NCI-H460 (cell line): ENCODE data around the gene NAA80. TPM values are rescaled to one million over a fixed set of nuclear protein-coding genes. Genes with fewer than 3 reads are reported as not detected.

Source experiments
- DNase-seq: peaks from one replicate; pipeline ENCODE4 v3.0.0-alpha.2; 2016; ENCODE audit warnings: low read depth; ENCODE audit errors: extremely low read depth
- total RNA-seq: library from RNA; depleted of rRNA; stranded (reverse); fragments of >200 nt; shearing (Covaris generic); gene quantifications from 2 replicates; pipeline ENCODE4 v1.2.3, GENCODE V29; 2014

NAA80 gene
- total RNA-seq, 1 experiment from 2014 or later = 7.6 TPM

DNA sequence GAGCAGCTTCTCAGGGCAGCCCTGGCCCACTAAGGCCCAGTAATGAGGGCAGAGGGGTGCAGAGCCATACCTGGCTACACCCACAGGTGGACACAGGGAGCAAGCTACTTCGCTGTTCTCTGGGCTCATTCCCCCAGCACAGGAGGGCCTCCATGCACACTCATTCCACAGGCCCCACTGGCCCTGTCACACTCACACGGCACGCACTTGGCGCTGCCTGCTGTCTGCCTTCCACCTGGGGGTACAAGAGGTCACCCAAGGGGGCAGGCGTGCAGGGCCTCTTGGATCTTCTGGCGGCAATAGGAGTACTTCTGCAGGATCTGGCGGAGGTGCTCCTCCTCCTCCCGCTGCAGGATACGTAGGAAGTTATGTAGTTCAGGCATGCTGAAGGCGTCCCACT, 31.1 kb upstream of the NAA80 start:
- DNase-seq = no peak

DNA sequence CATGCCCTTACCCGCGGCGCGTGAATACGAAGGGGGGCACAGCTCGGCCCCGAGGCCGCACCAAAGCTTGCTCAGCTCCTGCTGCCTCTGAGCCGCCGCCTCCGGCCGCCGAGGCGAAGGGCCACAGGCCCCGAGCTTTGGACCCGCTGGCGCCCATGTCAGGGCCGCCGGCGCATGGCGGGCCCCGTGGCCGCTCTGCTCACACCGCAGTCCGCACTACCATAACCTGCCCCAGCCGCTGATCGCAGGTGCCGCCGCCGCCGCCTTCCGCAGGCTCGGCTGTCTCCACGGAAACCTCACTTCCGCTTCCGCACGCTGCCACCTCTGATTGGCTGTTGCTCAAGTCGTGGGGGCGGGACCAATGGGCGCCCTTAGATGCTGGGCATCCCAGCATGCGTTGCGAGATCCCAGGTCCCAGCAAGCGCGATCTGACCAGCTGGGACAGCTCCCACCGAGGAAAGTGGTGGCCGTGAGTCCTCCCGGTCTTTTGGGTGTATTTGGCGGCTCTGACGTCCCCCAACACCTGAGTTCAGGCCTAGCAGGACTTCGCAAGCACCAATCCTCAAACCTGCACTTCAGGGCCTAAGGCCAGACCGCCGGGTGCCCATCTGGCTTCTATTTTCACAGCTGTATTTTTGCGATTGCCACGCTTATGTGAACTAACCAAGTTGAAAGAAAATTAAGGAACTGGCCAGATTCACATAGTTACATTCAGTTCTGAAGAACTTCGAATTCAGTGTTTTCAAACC, 28.9 kb upstream of the NAA80 start, which contains the start of gene TUSC2:
Gene TUSC2, minus strand, starts transcription at position 281 of the 749 bp plus-strand sequence. Its CDS starts 124 bp downstream, at position 157.
- peak; percentile 94 for DNase-seq

DNA sequence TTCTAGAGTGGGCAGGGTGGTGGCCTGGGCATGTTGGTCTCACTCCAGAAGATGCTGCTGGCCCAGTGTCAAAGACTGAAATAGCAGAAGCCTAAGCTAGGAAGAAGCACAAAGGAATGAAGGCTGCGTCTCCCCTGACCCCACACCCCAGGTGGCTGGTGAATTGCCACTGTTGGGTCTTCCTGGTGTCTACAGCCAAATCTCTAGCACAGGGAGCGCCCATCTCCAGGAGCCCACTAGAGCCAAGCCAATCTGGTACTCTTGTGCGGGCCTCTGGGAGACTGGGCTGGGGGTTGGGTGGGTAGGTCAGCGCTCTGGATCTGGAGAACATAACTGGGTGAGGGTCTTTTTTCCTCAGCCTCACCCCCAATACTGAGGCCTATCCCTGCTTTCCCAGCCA, 27.9 kb upstream of the NAA80 start:
- no peak for DNase-seq

DNA sequence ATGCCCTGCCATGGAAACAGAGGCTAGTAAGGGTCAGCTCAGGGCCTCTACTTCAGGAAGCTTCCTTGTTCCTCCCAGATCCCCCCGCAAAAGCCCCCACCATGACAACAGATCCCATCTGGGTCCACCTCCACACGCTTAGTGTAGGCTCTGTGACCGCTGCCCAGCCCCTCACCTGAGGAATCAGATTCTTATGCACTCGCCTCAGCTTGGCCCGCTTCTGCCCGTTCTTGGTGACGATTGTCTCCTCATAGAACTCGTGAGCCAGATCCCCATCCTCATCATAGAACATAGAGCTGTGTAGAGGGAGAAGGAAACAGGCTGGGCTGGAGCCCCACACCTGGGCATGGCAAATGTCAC, 27.0 kb upstream of the NAA80 start:
- DNase-seq = no peak

DNA sequence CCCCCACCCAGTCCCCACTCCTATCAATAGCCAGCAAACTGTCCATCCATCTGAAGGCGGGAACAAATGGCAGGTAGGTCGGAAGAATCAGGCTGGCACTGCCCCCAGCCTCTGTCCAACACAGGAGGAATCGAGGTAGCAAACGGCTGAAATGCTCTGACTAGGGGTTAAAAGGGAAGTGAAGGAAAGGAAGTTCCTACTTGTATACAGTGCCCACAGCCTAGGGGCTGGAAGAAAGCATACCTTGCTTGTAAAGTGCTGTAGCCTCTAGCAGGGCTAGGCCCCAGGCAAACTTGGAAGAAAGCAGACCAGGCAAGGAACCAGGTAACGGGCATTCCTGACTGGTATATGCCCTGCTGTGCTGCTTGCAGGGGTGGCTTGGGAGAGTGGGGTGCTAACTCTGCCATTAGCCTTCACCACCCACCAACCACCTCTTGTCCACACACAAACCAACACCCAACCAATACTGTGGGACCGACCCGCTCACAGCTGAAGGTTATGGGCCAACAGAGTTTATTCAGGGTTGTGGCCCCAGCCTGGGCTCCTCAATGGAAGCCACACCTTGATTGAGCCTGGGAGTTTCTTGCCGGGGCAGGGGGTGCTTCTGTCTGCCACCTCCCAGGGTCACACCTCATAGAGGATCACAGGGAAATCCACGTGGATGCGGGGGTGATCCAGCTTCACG, 26.4 kb upstream of the NAA80 start:
- DNase-seq = no peak

DNA sequence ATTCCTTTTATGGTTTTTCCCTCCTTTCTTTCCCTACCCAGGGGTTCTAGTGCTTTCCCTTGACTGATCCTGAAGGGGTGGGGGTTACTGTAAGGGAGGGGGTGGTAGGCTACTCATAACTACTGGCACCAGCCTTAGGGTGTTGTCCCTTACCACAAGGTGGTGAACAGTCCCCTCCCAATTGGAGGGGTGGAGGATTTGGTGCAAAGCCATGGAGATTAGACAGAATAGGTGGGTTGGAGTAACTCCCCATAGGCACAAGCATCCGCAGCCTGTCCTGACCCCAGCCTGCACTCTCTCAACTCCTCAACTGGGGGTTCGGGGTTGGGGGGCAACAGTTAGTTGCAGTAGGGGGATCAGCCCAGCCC, 25.9 kb upstream of the NAA80 start:
- DNase-seq = no peak

DNA sequence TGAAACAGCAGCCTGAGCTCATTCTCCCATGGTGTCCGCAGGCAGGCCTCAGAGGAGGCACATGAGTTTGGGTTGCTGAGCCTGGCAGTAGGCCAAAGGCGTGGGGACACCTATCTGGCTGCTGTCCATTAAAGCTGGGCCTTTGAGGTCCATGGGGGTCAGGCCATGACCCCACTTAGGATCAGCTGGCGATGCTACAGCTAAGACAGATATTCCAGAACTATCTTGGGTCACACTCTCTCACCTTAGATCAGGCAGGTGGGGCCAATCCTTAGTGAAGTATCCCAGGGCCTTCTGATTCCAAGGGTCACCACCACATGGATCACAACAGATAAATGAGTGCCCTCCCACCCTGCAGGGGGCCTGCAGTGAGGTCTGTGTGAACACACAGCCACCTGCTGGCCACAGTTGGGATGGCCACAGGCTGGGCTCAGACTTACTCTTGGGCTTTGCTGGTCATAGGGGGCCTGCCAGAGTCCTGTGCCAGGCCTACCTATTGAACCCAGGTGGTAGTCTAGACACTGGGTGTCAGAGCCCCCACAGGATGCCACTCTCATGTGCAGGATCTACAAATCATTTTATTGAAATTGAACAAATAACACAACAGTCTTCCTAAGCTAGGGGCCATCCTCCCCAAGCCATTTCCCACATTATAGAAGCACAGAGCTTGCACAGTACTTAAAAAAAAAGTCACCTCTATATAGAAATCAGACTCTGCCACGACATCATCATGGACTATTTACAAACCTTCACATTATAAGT, 25.3 kb upstream of the NAA80 start:
- peak; percentile 54 for DNase-seq

DNA sequence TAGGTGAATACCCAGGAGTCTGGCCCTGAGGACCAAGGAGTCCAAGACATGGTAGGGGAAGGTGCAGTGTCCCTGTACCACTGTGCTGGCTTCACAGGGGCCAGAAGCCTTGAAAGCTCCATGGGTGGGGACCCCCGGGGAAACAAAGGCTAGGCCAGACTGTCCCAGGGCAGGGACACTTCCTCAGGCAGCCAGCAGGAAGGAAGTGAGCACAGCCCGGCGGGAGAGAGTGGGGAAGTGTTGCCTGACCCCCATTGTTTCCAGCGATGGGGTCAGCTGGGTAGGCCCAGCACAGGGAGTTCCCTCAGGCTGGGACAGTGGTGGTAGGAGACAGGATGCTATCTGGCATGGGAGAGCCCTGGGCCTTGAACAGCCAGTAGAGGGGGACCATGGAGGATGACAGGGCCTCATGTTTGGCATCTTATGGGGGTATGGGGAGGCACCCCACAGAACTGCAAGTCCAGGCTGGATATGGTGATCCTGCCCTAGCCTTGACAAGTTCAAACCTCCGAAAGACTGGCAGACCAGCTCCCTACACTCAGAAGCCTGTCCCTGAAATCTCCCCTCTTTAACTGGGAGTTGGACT, 24.5 kb upstream of the NAA80 start:
- no peak for DNase-seq

DNA sequence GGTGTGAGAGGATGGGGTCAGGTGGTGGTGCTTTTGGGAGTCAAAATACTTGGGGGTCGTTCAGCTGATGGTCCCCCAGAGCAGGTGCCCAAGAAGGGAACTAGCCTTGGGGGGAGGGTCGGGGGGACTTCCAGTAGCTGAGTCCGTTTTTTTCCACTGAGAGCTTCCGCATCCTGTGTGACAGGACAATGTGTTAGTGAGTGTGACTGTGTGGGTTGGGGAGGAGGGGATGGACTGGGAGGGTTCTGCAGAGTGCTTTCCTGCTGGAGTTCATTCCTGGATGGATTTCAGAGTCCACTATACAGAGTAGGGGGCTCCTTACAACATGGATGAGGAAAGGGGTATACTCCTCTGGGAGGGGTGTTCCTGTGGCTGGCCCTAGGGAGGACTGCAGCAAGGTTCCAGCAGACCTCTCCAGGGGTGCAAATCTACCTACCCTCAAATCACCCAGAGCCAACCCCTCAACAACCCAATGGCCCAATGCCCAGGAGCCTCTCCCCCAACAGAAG, 23.9 kb upstream of the NAA80 start:
- no peak for DNase-seq

DNA sequence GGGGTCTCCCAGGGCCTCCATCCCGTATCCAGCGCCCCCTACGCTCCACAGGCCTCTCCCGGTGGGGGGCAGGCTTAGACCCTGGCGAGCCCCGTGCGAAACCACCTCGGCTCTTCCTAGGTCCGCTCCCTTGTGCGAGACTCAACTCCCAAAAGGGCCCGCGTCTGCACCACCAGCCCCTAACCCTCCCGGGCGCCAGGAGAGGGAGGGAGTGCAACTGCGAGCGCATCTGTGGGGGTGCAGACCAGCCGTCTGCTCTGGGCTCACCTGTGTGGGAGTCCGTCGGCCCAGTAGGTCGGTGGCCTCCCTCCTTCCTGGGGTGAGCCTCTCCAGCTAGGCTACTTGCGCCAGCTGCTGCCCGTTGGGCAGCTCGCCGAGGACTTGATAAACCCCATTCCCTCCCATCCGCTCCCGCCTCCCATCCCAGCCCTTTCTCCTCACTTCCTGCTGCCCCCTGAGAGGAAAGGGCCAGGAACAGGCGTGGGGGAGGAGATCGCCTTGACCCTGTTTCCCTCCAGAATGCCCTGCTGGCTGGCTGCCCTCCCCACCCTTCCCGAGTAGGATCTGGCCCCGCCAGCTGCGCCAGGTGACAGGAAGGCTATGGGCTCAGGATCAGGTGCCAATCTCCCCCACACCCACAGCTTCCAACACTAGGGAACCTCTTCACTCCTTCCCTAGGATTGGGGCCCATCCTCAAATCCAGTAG, 23.3 kb upstream of the NAA80 start, which contains the start of gene HYAL2:
Gene HYAL2, minus strand, starts transcription at position 360 of the 706 bp plus-strand sequence. CDS start 2,256 bp downstream, outside the sequence.
- no peak for DNase-seq

DNA sequence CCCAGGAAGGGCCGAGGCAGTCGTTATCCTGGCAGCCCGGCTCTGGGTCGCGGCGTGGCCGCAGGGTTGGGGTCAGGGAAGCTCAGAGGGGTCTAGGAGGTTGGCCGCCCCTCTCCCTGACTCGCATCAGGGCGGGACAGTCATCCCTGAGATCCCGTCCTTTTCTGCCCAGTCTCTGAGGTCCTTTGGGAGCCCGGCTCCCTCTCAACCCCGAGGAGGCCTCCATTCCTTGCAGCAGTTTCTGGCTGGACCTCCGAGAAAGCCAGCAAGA, 22.8 kb upstream of the NAA80 start:
- DNase-seq = no peak

DNA sequence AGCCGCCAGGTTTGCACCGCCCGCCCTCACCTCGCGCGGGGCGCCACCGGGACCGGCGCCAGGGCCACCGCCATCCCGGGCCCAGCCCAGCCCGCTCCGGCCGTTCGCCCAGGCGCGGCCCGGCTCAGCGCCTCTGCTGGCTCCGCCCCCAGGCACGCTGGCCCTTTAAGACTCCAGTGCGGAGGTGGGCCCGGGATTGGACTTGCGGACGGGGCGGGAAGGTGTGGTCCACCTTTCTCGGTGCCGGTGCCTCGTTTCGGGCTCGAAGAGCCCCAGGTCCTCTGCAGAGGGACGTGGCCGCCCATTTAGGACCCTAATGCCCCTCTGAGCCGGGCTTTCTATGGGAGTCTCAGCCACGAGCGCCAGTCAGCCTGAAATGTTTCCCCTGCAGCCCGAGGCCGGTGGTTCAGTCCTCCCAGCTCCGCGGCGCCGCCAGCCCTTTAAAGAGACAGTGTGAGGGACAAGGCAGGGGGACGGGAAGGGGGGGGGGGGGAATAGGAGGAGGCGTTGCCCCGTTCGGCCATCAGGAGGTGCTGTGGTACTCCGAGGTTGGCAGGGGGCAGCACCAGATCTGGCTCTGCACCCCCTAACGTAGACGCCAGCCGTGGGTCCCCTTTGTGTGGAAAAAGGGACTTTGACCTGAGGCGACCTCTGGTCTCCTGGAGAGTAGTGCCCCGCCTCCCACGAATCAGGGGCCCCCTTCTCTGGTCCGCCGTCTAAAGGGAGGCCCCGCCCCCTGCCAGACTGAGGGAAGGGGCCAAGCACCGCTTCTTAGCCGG, 22.3 kb upstream of the NAA80 start:
- DNase-seq = peak; percentile 77

DNA sequence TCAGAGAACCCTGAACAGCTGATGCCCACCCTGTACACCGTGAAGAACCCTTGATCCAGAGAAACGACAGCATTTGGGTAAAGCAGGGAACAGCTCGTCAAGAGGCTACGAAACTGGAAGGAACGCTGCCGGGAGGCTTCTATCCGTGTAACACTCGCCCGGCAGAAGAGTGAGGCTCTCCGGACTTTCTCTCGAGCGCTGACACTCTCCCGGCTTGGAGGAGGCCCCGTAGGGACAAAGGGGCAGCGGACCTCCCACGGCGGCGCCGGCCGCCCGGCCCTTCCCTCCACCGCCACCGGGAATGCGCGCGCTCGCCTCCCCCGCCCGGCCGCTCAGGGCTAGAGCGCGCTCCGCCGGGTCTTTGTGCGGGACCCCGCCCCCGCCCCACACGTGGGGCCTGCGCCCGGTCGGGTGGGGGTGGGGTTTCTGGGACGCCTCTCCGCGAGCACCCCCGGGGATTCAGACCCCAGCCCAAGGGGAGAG, 21.7 kb upstream of the NAA80 start:
- DNase-seq = peak; percentile 56

DNA sequence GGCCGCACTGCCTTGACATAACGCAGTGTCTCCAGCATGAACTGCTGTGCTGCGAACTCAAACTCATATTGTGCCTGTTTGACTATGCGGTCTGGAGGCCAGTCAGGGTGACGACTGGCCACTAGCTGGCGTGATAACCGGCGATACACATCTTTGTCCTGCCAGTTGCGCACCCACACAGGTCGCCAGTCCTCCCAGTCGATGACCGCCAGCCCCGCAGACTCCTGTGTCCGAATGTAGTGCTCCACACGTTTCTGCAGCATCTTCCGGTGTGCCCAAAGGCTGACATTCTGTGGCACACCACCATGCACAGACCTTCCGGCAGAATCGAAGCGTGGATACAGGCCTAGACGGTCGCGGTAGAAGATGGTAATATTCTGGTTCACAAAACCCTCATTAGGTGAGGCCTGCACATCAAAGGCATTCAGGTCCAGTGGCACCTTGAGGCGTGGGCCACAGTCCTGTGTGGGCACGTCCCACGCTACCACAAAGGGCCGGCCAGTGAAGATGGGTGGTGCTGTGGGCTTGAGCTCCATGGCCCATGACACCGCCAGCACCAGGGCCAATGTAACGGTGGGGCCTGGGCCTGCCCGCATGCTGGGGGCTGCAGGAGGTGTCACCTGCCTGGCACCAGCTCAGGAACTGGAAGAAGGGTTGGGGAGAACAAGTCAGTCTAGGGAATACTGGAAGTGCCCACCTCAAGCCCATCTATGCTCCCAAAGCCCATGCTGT, 20.9 kb upstream of the NAA80 start:
- DNase-seq = no peak

DNA sequence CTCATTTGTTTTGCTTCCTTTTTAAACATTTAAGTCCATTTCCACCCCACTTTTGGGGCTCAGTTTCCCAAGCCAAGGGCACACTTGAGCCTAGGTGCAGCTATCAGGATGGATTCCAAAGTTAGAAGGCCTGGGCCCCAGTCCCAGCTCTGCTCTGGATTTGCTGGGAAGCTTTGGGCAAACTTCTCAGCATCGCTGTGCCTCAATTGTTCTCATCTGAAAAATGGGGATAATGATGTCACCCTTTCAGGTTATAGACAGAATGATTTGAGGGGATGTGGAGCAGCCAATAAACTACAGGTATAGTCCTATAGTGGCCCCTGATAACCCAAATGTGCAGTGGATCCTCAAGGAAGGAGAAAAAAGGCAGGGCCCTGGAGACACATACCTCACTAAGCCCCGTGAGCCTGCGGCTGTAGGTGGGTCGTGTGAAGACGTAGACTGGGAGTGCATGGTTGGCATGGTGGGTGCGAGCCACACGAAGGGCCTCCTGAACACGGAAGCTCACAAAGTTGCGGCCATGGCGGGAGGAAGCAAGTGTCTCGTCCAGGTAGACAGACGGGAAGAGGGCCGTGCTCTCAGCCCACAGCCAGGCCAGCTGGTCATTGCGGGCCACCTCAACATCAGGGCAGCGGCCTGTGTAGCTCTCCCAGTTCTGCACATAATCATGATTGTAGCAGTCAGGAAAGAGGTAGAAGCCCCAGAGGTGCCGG, 20.1 kb upstream of the NAA80 start:
- no peak for DNase-seq

DNA sequence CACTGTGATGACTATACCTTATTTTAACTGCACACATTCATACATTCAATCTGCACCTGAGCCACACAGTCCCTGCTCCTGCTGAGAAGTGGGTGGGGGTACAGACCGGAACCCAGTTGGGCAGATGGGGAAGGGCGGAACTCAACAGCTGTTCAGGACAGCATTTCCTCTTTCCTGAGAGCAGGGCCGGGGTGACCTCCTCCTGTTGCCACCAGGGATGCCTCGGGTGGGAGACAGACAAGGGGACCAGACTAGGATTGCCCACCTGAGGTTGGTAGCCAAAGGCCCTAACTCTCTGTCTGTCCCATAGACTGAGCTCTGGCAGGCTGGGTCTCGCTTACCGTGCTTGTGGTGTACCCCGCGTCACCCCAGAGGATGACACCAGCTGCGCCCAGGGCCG, 19.4 kb upstream of the NAA80 start:
- DNase-seq = no peak

DNA sequence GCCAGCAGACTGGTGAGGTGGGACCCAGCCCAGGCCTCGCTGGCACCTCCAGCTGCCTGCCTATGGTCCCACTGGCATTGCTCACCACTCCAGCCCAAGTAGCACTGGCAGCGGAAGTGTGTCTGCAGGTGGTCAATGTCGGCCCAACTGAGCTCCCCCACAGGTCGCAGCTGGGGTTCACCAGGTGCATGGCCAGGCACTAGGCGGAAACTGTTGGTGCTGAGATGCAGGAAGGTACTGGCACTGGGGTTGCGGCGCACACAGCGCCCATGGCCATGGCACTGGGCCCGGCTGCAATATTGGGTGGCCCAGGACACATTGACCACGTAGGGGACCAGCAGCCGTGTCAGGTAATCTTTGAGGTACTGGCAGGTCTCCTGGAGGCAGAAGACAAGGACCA, 19.0 kb upstream of the NAA80 start:
- DNase-seq = no peak

DNA sequence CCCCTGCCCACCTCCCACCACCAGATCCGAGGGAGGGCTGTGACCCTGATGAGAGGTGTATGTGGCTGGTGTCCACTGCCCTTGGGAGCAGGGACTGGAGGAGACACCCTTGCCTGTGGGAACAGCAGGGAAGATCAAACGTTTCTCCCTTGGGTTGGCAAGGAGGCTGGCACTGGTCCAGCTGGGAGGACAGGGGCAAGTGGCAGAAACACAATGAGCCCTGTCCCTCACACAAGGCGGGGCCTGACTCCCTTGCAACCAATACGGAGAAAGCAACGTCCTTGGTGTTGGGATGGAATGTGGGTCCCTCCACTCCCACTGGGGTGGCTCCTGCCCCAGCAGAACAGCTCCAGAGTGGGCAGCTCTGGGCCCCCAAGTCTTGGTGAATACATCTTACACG, 18.1 kb upstream of the NAA80 start:
- DNase-seq = no peak
